Mesenteric fat pad (tissue), 1 donor: ENCODE results near the gene TP53I11. TPM values are rescaled to one million over a fixed set of nuclear protein-coding genes. Genes with fewer than 3 reads are reported as not detected.

Experiments
- DNase-seq: peaks from one replicate; pipeline ENCODE4 v3.0.0-alpha.2; 2020; ENCODE audit warnings: low spot score
- total RNA-seq: library from RNA; stranded (reverse); fragmentation: NEBNext Ultra II Directional; extraction: Animal tissue kit (Norgen Biotek cat#: 25700); gene quantifications from one replicate; pipeline ENCODE4 v1.2.1, GENCODE V29; 2021
- donor health status: DM: yes; HTN: yes; CAD: no.

Gene TP53I11
- total RNA-seq, 1 donor from 2014 or later: 133 TPM

DNA sequence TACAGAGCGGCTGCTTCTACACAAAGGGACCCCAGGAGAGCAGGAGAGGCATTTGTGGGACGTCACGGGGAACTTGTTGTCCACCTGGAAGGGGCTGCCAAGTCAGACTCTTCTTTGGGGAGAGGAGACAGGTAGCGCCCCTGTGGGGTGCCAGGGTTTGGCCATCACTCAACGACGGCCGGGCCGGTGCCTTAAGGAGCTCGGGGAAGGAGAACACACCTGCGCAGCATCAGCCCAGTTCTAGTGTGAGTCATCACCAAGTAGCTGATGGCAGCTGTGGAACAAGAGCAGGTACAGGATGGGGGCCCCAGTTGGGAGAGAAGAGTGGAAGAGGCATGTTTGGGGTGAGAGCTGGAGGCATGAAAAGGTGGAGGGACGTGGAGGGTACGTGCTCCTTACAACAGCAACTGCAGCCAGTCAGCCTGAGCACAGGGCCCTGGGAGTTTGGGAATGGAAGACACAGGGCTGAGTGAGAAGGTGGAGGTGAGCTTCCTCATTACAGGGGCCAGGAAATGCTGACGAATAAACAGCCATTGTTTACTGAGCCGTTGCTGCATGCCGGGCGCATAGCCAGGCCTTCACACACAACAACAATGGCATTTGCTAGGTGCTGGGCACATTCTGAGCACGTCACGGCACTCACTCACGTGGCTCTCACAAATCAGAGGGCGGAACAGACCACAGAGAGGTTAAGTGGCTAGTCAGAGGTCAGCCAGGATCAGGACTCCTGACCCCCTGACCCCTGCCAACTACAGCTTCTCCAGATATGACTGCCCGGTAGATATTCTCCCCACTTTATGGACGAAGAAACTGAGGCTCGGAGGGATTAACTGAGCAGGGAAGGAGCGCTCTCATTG, 29.1 kb upstream of the TP53I11 start:
- no peak for DNase-seq

DNA sequence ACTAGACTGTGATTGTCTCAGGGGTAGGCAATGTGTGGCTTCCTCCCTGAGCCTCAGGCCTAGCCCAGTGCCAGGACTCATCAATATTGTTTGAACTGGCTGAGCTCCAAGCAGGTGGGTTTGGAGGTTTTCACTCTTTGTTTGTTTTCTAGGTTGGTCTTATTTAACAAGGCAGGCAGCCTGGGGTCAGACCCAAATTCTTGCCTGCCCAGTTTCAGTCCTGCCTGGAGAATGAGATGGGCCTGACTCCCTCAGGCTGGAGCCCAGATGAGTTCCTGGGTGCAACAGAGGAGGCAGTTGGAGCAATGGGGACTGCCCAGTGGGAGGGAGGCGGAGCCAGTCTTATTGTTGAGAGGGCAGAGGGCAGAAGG, 28.3 kb upstream of the TP53I11 start:
- no peak for DNase-seq

DNA sequence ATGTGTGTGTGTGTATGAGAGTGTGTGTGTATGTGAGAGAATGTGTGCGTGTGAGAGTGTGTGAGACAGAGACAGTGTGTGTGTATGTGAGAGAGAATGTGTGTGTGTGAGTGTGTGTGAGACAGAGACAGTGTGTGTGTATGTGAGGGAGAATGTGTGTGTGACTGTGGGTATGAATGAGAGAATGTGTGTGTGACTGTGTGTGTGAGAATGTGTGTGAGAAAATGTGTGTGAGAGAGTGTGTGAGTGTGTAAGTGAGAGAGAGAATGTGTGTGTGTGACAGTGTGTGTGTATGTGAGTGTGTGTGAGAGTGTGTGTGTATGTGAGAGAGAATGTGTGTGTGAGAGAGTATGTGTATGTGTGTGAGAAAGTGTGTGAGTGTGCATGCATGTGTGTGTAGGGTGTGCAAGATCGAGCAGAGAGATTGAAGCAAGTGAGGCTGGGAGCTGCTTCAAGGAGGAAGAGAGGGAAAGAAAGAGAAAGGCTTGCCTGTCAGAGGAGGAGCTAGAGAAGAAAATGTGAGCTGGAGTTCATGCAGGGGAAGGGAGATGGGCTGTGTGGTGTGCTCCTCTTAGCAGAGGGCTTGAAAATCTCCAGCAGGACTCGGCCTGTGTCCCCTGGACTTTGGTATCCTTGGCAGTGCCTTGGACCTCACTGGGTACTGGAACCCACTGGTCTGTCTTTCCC, 27.7 kb upstream of the TP53I11 start:
- no peak for DNase-seq

DNA sequence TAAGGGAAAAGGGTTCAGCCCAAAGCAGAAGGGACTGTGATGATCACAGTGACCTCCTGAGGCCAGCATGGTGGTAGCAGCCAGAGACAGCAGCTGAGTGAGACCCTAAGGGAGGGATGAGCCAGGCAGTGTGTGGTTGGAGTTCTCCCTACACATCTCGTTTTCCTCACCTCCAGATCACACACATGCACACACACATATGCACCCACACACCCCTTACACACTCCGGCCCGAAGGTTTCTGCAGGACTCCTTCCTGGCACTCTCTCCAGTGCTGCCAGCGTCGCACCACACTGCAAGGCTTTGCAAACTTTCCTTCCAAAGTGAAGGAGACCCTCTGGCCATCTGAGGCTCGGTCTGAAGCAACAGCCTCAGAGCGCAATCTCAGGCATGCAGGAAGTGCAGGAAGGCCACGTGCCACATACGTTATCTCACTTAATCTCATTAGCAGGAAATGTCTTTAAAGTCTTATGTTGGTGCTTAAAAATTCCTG, 26.9 kb upstream of the TP53I11 start:
- no peak for DNase-seq

DNA sequence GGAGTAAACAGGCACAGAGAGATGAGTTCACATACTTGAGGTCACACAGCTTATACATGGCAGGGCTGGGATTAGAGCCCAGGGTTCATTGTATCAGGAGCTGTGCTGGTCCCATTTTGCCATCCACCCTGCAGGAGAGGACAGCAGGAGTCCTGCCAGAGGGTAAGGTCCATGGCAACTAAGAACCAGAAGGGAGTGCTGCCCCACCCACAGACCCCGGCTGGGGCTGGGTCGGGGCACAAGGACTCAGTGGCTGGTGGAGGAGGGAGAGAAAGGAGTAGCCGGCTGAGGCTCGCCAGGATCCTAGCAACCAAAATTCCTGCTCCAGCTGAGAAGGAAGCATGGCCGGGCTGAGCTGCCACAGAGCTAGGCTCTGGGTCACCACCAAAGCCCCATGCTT, 25.9 kb upstream of the TP53I11 start:
- DNase-seq: no peak

DNA sequence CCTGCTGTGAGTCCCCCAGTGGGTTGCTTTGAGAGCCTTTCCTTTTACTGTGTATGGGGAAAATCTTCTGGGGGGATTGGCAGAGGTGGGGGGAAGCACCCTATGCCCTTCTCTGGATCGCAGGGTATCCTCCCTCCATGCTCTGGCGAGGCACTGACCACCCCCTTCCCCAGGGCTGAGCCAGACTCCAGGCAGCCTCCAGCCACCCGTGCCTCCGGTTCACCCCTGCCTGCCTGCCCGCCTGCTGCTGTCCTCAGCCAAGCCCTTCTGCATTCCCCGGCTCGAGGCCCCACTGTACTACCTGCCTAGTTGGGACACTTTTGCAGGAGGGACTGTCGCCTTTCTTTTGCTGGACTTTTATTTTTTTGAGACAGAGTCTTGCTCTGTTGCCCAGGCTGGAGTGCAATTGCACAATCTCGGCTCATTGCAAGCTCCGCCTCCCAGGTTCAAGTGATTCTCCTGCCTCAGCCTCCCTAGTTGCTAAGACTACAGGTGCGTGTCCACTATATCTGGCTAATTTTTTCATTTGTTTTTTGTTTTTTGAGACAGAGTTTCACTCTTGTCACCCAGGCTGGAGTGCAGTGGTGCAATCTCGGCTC, 23.8 kb upstream of the TP53I11 start:
- DNase-seq: no peak

DNA sequence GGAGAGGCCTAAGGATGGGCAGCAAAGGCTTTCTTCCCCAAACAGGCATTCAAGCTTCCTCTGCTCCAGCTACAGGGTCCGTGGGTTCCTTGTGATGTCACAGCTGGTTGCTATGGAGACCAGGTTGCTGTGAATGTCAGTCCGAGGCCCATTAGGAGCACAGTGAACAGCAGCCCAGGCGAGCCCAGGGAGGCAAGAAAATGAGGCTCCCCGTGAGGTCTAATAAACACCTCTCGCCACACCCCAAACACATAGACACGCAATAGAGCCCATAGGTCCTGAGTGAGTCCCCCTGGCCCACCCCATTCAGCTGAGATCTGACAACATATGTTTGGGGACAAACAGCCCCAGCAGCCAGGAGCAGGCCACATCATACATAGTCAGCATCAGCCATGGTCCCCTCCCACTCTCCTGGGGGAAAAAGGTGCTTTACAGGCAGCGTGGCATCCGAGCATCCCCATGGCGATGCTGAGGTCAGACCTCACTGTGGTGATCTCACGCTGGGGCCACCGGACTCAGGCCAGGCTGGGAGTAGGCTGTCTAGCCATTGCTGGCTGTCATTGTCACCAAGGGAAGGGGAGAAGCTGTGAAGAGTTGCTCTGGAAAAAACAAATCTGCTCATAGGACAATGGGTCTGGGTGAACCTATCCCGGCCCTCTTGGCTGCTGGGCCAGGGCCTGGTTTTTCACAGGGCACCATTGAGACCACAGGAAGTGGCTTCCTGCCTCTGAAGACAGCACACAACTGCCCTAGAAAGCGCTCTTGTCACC, 23.1 kb upstream of the TP53I11 start:
- DNase-seq: no peak

DNA sequence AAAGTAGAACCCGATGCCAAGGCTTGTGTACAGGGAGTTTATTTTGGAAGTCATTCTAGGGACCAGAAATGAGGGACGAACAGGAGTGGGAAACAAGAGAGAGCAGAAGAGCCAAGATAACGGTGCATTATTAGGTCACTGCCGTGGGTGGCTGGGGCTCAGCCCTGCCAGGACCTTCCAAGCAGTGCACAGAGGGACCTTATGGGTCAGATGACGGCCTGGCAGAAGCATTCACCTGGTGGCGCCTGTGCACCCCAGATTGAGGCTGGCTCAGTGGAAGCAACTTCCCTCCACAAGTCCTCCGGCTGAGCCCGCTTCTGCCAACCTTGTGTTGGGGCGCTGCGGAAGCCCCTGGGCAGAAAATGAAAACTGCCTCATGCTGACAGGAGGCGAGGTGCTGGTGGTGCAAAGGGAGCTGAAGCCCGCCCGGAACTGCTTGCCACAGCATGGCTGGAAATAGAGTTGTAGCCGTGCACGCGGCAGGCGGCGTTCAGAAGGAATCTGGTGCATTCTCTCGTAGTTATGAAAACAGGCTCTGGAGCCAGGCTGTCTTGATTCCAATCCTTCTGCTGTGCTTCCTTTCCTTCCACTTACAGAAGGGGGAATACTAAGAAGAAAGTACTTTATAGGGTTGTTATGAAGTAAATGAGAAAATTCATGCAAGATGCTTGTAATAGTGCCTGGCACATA, 22.2 kb upstream of the TP53I11 start:
- no peak for DNase-seq

DNA sequence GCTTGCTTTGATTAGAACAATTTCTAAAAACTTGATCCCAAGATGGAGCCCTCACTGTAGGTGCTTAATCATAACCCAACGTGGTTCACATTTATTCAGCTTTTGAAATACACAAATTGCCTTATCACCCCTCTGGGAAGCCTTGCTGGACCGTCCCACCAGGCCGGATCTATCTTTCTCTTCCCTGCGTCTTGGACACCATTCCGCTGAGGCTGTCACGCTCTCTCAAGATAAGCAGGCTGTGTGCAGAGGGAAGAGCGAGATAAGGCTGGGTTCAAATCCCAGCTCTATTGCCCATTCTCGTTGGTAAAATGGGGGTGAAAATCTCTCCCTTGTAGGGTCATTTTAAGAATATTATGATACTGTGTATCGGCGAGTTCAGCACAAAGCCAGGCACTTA, 20.5 kb upstream of the TP53I11 start:
- DNase-seq: no peak

DNA sequence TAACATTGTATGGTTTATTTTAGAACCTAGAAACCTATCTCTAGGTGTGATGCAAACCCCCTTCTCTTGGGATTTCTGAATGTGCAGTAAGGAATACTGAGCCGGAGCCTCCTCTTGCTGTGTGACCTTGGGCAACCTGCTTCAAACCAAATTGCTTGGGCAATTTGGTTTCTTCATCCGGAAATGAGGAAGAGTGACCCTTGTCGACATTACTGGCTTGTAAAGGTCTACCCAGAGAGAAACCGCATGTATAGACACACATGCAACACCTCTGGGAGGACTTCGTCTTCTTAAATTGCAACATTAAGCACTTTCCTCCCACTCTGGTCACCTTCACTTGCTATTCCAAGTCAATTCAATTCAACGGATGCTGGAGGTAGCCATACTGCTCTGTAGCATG, 19.6 kb upstream of the TP53I11 start:
- no peak for DNase-seq

DNA sequence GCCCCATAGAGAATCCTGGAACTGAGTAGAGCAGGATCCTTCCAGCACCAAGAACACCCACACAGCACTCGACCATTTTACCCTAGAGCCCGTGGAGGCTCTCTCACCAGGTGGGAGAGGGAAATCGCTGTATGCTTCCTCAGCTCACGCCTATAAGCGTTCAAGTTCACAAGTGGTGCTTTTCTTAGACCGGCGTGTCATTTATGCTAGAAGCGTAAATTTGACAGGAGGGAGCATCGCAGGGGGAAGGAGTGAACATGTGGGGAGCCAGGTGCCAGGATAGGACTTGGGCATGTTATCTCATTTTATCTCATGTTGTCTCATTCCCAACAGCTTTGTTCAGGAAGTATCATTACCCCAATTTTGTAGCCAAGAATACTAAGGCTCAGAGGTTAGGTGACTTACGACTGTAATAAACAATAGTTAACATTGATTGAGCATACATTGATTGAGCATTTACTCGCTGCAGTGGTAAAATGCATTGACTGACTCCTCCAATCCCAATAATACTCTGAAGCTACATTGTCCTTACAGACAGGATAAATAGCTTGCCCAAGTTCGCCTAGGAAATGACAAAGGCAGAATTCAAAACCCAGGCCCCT, 19.1 kb upstream of the TP53I11 start:
- no peak for DNase-seq

DNA sequence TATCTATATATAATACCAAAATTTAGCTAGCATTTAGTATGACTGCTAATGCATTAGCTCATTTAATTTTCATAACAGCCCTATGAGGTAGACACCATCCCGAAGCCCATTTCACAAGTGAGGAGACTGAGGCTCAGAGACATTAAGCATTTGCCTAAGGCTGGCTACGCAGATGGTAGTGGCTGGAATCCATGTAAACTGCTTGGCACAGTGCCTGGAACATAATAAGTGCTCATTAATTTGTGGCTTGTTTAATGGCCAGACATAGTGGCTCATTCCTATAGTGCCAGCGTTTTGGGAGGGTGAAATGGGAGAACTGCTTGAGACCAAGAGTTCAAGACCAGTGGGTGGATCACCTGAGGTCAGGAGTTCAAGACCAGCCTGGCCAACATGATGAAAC, 17.8 kb upstream of the TP53I11 start:
- DNase-seq: no peak

DNA sequence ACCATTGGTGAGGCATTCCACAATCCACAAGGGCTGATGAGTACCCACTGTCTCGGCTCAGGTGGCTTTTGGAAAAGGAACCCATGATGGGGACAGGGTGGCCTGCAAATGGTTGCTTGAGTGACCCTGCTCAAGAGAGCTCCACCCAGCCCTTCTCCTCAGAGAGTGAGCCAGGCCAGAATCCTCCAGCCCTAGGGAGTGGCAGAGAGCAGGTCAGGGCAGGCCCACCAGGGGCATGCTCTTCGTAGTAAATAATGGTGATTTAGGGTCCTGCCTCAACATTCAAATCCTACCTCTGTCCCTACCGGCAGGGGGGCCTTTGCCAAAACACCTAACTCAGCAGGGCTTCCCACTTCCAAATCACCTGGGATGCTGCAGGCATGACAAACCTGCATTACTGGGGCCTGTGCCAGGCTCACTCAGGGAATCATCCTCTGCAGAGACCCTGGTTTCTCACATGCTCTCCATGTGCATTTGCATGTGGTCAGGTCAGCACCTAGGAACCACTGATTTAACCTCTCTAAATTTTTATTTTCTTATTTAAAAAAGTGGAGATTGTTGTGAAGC, 17.3 kb upstream of the TP53I11 start:
- DNase-seq: no peak

DNA sequence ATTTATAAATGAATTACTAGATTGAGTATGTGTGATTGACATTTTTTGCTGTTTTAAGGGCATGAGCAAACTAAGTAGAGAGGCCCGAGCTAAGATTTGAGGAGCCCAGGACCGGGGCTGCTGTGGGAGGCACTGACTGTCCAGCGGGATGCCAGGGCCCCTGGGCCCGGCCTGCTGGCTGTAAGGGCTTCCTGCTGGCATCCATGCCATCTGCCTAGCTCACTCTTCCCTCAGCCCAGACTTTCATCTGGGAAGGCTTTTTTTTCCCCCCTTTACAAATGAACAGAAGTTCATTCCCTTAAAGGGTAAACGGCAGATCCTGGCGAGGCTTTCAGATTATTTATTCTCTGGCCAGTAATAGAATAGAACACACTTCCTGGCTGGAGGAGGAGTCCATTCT, 16.0 kb upstream of the TP53I11 start:
- no peak for DNase-seq

DNA sequence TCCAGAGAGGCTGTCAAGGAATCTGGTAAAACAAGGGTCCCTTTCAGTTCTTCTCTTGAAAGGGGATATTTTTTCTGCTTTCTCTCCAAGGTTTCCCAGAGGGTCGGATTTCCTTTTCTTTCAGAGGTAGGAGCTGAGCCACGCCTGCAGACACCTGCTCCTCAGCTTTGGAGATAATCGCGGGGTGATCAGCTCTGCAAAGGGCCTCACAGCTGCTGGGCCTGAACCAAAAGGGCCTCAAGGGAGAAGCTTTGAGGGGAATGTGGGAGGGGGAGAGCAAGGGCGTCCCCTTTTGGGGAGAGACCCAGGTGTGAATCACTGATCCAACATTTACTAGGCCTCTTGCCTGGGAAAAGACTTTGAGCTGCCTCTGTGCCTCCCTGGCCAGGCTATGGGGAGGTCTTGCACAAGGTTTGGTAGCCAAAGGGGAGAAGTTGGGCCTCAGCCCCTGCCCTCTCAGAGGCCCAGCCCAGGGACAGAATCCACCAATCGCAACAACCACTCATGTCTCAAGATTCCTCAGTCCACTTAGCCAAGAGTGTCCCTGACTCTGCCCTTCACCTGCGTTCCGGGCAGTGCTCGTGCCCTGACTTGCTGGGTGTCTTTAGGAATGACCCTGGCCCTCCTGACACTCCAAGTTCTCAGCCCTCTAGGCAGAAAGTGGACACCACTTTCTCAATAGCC, 14.0 kb upstream of the TP53I11 start:
- DNase-seq: no peak

DNA sequence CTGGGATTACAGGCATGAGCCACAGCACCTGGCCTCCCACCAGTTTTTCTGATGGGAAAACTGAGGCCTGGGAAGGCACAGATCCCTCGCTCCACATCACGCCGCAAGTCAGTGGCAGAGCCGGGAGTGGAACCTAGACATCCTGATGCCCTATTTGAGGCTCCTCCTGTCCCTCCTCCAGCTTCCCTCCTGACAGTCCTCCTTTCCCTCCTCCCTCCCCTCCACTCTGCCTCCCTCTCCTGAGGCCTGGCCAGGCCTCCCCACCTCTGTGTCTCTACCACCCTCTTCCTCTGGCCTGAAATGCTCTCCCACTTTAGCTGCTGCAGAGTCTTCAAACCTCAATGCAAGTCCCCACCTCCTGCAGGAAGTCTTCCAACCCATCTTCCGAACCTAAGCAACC, 13.3 kb upstream of the TP53I11 start:
- DNase-seq: no peak

DNA sequence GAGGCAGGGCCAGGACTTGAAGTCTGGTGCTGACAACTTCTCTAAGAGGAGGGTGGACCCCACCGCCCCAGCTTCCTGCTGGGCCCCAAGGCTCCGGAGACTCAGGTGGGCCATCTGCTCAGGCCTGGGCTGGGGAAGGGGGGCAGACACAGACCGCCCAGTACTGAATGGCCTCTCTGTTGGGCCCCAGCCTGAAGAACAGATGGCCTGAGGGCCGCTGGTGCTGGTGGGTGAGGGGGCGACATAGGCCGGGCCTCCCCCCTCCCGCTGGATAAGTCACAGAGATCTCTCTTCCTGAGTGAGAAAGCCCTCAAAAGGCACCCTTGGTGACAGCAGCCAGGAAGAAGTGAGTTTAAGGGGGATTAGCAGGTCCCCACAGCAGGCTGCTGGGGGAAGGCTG, 12.5 kb upstream of the TP53I11 start:
- DNase-seq: no peak

DNA sequence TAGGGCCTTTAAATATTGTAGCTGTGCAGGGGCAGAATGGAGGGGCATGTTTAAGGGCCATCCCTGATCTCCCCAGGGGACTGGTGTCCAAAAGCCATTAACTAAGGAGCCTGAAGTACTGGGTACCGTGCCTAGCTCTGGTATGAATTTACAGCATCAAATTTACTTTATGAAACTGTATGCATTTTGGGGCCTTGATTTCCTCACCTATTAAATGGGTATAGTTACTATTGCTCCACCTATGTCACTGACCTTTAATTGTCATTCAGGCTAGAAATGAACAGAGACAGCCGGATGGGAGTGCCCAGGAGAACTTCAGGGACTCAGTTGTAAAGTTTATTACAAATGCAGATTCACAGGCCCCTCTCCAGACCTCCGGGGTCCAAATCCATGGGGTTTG, 11.8 kb upstream of the TP53I11 start:
- DNase-seq: no peak

DNA sequence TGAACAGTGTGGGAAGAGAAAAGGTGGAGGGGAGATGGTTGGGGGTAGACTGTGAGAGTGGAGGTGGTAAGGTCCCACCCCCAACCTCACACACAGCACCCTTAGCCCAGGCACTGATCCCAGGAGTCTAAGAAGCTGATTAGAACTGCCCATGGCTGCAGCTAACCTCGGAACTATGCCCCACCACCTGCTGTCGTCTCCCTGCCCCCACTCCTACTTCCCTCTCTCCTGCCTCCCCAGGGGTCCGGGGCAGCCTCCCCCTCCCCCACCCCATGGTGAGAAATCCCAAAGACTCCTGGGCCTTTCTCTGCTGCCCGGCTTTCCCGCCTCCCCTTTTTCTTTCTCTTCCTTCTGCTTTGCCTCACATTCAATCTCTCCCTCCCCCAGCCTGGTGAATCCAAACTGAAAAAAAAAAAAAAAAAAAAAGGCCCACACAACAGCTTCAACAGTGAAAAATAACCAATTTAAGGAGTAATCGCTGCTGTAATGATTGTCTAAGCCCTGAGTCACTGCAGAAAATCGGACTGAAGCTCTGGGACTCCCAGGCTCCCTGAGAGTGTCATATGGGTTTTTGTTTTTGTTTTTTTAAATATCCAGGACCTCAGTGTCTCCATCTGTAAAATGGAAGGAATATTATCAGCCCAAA, 9.6 kb upstream of the TP53I11 start:
- DNase-seq: no peak
